Activated CD4-positive, CD25-positive, alpha-beta regulatory T cell treated with anti-CD3 and anti-CD28 coated beads, Interleukin-2, amount 50 U/mL, for 24 hours (primary cell): ENCODE results near the gene LTB4R.

ENCODE experiments used
- ATAC-seq, 2 donors: fragments of 150-1000 bp; cut with Tn5 transposase; one replicate each; pipeline ENCODE4 v1.10.0; 2021; ENCODE audit warnings: mild to moderate bottlenecking in 1 of 2, moderate library complexity in 1 of 2

The LTB4R gene

DNA sequence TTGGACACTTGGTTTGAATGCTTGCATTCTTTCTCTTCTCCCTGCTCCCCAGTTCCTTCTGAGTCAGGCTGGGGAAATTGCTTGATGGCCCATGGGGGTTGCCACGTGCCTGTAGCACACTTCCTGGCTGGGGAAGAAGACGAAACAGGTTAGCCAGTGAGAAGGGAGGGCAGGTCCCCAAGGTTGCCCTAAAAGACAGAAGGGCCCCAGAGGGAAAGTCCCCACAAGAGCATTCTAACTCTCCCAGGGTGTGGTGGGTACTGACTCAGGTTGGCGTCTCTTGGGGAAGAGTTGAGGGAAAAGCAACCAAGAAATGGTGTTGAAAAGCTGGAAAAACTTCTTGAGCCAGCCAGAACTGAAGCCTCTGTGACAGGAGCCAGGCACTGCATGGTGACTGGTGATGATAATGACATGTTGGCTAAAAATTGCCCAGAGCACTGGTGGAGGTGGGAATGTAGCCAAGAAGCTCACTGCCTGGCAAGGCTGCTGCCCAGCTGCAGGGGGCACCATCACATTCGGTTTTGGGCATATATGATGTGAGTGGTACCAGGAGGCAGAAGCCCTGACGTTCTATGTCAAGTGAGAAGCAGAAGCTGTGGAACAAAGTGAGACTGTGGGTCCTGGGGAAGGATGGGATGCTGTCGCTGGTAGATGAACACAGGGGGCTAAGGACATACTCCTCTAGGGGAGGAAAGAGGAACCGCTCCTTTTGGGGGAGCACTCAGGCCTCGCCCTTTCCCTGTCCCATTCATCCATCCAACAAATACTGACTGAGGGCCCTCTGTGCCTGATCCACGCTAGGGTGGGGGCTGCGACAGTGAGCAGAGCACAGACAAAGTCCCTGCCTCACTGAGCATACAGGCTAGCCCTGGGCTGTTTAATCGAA lies 31.8 kb upstream of the LTB4R start:
- ATAC-seq: peak; percentile 85 to 91

DNA sequence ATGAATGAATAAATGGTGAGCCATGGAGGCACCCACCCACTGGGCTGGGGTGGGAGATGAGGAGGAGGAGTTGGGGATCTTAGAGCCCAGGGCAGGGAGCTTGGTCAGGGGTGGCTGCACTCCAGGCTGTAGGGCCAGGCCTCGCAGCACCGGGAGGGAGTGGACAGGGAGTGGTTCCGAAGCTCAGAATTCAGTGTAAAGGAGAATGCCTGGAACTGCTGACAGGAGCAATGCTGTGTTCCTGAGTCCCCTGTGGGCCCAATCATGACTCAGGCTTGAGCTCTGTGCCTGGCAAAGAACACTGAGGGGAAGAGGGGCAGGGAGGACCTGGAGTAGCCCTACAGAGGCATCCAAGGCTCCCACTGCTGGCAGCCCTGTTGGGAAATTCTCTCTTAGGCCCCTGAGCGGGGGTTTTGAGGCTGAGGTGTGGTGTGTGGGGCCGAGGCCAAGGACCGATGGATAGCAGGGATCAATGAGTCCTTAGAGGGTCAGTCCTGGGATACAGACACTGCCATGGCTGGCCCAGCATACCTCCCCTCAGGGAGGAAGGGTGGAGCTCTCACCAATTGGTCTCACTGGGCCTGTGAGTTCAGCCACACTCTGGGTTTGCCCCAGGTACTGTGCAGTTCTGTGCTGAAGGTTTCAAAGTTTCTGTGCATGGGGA lies 30.4 kb upstream of the LTB4R start:
- ATAC-seq: no peak

DNA sequence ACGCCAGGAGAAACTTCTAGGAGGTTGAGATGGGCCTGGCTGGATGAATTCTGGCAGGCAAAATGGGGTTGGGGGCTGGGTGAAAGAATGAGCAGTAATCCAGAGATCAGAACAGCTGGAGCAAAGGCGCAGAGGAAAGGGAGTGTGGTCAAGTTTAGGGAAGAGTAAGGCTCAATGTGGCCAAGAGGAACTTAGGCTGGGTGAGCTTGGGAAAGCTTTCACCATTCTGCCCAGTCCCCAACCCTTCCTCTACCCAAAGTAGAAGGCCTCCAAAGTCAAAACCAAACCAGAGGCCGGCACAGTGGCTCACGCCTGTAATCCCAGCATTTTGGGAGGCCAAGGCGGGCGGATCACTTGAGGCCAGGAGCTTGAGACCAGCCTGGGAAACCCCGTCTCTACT lies 29.7 kb upstream of the LTB4R start:
- no peak for ATAC-seq

DNA sequence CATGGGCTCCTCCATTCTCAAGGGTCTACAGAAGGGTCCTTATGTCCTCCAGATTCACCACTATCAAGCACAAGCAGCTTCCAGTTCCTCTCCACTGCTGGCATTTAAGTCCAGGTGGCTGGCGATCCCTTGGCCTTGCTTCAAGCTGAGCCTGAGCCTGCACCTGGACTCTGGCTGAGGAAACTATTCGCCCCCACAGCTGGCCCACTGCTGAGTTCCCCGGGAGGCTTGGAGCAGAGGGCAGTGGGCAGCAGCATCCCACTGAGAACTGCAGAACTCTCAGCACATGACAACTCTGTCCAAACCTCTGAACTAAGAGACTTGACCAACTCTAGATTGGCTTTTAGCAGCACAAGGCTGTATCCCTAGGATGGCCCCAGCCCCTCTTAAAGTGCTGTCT lies 28.6 kb upstream of the LTB4R start:
- ATAC-seq: no peak

DNA sequence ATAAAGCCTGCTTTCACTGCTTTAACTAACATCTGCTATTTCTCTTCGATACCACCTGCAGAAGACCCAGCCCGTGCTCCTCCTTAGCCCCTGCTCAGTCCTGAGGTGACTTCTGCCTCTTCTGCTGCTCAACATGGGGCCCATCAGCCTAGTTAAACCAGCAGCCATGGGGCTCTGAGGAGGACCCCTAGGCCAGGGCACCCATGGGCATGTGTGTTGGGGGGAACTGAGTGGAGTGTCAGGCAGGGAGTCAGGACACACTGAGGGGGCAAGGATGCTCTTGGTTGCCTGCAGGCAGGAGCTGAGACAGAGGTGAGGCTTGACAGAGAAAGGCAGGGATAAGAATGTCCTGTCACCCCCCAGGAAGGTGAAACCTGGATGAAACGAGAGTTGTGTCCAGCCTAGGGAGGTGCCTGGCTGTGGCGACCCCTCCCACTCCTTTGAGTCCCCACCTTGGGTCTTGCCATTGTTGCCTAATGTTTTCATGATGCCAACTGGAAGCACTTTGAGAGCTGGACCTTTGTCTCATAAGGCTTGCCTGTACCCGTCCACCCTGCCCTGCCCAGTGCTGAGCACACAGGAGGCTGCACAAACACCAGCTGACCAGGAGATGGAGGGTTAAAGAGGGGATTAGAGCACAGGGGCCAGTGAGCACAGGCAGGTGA lies 27.4 kb upstream of the LTB4R start:
- no peak for ATAC-seq

DNA sequence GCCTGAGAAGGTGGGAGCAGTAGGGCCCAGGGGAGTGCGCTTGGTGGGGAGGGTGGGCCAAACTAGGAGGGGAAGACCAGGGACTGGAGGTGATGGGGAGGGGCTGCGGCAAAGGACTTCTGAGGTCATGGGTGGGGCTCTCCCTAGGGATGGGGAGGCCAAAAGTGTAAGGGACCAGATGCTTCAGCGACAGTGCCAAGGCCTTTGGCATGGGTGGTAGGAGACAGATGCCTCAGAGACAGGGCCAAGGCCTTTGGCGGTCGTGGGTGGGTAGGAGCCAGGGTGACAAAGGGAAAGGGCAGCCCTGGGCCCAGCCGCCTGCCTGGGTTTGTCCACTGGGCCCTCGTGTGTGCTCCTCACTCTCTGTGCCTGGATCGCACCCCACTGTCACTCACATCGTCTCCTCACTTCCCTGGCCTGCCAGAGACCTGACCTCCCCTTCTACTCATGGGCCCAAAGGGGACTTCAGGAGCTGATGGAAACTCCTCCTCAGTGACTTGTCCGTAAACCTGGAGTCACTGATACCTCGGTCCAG lies 26.7 kb upstream of the LTB4R start:
- no peak for ATAC-seq

DNA sequence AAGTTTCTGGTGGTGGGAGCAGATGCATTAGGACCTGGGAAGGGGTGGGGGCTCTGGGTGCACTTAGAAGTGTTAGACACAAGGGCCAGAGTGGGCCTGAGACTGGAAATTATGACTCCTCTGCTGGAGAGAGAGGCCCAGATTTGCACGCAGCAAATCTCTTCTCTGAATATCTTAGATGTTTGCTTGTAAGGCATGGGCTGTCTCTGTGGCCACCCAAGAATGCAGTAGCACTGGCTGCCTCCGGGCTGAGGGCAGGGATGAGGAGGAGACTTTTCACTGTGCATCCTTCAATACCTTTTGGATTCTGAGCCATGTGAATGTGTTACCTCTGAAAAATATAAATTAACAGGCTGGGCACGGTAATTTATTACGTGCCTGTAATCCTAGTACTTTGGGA lies 26.0 kb upstream of the LTB4R start:
- no peak for ATAC-seq

DNA sequence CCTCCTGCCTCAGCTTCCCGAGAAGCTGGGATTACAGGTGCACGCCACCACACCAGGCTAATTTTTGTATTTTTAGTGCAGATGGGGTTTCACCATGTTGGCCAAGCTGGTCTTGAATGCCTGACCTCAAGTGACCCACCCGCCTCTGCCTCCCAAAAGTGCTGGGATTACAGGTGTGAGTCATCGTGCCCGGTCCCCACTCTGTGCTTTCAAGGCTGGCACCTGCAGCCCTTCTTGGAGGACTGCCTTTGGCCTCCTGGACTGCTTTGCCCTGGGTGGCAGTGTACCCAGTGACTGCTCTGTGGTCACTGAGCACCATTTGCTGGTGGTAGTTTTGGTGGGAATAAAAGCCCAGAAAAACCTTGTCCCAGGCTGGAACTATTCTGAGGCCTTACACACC lies 24.3 kb upstream of the LTB4R start:
- ATAC-seq: no peak

DNA sequence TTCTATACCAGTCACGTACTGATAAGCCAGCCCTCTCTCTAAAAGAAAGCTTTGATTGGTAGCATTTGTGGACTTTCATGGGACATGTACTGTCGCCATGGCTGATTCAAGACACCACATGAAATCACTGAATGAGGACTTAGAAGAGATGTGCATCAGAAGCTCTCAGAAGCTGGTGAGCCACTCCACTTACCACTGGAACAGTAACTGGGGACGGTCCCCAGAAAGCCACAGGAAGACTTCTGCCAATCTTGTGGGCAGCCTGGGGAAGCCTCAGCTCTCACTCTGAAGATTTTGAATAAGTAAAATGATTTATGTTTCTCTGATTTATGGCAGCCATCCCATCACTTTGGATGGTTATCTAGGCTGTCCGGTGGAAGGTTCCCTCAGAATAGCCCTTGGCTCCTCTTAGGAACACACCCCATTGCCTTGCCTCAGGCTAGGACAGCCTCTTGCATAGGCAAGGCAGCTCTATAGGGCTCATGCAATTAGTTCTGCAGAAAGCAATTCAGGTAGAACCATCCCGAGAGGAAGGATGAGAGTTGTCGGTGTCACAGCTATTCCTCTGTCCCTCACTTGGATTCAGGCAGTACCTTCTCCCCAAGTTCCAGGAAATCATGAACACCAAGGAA lies 21.5 kb upstream of the LTB4R start:
- peak; percentile 99 for ATAC-seq

DNA sequence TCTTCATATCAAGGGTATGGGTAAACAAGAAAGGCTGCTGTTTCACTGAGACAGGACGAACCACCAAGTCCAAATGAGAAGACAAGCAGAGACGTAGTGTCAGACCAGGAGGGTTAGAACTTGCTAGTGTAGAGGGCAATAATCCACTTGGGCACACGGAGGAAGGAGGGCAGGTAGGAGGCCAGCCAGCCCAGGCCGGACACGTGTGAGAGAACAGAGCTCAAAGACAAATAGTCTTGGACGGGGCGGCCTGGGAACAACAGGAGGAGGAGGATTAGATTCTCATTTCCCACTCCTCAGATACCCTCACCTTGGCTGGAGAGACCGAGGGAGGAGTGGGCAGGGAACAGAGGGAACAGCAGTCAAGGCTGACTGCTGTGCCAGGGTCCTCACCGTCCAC lies 20.6 kb upstream of the LTB4R start:
- no peak for ATAC-seq

DNA sequence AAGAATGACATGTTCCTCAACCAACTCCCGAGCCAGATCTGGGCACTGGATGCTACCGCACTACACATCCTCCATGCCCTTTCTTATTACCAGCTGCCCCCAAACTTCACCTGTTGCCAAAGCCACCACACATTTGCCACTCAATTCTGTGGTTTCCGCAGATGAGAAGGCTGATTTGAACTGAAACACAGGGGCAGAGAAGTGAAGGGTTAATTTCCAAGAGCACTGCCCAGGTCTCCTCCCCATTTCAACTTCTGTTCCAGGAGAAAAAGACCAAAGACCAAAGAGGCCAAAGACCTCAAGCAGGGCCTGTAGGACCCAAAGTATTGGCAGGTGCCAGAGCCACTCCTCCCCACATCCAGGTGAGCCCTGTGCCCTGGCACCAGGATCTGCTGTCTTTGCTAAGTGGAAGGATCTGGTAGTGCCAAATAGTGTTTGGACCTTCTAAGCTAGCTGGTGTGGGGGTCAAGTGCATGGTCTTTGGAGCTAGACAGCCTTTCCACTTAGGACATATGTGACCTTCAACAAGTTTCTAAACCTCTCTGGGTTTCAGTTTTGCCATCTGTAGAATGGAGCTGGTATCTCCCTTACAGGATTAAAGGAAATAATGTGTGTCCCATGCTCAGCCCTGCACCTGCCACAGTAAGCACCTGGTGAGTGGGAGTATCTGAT lies 19.7 kb upstream of the LTB4R start:
- no peak for ATAC-seq

DNA sequence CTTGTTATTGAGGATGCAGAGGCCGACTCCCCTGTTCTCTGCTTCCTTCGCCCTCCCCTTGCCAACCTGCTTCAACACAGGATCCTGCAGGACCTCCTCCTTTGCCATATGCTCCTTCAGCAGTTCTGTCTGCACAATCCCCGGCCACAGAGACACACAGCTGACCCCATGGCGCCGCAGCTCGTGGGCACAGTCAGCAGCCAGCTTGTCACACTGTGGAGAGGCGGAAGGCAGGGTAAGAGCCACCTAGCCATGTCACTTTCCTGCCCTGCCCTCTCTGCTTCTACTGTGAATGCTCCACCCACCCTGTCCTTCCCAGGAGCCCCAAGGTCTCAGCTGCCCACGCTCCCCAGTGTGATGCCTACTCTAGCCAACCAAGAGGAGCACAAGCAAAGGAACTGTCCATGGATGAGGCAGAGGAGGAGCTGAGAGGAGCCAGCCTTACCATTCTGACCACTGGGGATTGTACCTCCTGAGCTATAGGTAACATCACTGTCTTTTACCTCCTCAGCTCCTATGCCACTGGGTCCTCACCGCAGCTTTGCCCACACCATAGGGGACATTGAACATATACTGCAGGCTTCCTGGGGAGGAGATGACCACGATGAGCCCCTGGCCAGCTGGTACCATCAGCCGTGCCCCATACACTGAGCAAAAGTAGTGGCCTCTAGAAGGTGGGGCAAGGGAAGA lies 19.0 kb upstream of the LTB4R start:
- no peak for ATAC-seq

DNA sequence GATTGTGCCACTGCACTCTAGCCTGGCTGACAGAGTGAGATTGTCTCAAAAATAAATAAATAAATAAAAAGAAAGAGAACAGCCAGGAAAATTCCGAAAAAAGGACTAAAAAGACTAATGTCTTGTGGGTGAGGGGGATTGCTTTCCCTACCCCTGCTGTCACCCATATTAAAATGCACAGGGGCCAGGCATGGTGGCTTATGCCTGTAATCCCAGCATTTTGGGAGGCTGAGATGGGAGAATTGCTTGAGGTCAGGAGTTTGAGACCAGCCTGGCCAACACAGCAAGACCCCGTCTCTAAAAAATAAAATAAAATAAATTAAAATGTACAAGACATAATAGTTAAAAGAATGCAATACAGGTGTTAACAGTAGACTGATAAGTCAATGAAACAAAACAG lies 17.8 kb upstream of the LTB4R start:
- no peak for ATAC-seq

DNA sequence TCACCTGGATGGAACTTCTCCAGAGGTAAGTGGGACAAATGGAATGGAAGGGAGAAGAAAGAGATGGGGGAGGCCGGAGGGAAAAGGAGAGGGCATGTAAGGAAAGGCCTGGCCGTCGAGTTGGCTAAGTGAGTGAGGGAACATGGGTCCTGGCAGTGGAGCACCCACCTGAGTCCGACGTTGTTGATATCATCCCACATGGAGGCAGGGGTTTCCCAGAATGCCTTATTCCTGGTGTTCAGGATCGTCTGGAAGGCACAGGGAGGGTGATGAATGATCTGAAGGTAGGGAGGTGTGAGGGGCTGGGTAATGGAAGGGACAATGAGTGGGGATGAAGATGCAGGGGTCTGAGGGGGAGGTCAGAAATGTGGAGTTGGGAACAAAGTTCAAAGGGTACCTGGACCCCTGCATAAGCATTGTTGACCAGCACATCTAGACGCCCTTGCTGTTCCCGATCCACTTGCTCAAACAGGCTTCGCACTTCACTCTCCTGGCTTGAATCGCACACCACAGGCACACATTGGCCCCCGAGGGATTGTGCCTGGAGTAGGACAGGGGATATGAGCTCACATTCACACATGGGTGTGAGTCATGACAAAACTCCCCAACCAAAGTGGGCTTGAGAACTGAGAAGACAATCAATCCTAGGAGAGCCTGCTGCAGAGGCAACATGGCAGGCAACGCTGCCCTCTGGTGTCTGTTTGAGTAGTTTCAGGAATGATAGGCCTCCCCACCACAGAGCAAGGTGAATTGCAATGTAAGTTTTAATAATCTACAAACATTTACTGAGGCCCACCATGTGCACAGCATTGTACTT lies 14.8 kb upstream of the LTB4R start:
- ATAC-seq: peak; percentile 88 to 90

DNA sequence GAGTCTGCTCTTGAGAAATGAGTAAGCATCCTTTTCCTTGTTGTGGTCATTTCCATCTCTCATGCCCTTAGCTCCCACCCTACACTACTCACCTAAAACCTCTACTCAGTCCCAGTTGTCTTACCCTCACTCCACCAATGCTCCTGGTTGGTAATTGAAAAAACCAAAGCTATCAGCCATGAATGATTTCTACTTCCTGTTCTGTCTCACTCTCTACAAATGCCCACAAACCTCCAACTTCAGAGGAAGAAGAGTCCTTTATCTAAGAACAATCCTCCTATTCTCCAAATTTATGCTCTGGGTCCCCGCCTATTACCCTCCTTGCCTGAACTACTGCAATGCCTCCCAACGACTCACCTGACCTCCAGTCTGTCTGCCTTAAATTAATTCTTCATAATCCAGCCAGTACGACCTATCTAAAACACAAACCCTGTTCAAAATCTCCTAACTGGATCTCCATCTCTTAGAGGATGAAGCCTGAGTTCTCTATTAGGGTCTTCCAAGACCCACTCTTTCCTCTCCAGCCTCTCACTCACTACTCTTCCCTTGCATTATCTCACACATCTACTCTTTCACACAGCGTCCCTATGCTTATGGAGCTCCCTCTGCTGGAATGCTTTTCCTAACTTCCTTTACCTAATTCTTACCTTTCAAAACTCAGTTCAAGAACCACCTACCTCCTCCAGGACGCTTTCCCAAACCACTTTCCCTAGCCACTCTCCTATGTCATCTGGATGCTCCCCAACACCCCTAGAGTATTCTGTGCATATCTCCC lies 13.9 kb upstream of the LTB4R start:
- ATAC-seq: peak in 1 of 2 donors; percentile 4

DNA sequence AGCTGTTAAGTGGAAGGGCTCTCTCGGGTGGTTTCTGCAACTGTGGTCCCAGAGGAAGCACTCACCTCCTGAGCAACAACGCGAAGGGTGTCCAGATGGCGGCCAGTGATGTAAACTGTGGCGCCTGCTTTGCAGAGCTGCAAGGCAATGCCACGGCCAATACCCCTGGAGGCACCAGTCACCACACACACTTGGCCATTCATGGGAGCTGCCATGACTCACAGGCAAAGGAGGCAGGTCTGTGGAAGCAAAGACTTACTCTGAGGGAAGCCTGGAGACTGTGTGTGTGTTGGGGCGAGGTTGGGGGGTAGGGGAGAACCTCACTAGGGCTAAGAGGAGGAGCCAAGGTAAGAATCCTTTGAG lies 12.4 kb upstream of the LTB4R start:
- peak in 1 of 2 donors; percentile 1 for ATAC-seq

DNA sequence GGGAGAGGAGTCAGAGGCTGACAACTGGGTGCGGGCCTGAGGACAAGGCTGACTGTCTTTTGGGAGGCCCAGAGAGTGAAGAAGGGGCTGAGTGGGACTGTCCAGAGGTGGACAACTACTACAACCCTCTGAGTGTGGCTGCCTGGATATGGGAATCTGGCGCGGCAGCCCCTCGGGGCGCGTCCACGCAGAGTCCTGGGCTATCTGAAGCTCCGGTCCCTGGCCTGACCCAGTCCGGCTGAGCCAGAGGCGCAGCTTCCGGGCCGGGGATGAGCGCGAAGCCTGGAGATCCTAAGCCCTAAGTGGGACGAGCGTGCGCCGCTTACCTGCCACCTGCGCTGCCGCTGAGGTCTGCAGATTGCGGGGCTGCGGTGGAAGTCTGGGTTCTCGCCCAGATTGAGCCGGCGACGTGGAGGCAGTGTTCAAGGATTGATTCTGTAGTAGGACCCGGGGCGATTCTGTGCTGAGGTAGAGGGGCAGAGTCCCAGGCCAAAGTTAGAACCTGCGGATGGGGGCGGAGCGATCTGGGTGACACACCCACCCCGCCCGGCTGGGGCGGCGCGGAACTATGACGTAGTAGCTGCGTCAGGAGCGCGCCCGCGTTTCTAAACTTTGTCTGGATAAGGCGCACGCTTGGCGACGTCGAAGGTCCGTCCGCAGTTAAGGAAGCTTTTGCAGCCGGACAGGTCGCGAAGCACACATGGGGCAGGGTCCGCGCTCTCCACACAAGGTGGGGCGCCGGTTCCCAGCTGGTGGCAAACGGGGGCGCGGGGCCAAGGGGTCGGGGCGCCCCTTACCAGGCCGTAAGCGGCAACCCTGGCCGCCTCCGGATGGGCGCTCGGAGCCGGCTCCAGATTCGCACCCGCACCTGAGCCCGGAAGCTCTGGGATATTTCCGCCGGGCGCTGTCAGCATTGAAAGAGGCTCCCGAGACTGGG lies 11.8 kb upstream of the LTB4R start, which contains the start of the genes DHRS1 and NOP9:
Gene DHRS1 (minus strand): TSS at position 526 of the 937 bp plus-strand sequence. CDS start 674 bp downstream, outside the sequence.
Gene NOP9 (plus strand): TSS at position 596 of the 937 bp plus-strand sequence. CDS start 105 bp downstream, at position 701.
- ATAC-seq: peak; percentile 70 to 78

DNA sequence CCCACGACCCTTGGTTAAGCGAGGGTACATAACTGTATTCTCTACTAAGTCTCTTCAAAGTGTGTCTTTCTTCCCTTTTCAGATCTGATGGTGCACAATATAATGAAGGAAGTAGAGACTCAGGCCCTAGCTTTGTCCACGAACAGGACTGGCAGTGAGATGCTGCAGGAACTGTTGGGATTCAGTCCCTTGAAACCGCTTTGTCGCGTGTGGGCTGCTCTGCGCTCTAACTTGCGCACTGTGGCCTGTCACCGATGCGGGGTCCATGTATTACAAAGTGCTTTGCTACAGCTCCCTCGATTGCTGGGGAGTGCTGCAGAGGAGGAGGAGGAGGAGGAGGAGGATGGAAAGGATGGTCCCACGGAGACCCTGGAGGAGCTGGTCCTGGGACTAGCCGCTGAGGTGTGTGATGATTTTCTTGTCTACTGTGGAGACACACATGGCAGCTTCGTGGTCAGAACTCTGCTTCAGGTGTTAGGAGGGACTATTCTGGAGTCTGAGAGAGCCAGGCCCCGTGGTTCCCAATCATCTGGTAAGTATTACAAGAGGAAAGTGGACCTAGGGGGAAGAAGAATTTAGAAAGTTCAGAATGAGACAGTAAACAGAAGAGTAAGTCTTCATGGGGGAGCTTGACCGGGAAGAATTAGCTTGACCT lies 10.8 kb upstream of the LTB4R start:
- ATAC-seq: no peak
